NOMO-1 (cell line): Measurements from ENCODE around the gene RBBP8NL.

Experiments
- DNase-seq, 2 experiments: peaks; one replicate each; lab custom pipeline; 2025; ENCODE audit not compliant: unreplicated experiment in 2 of 2; lab: John Stamatoyannopoulos, UW

RBBP8NL gene

GRCh38 chr20:62394248-62395245 lies 32.8 kb downstream of the RBBP8NL start:
- DNase-seq, result no peak

DNA sequence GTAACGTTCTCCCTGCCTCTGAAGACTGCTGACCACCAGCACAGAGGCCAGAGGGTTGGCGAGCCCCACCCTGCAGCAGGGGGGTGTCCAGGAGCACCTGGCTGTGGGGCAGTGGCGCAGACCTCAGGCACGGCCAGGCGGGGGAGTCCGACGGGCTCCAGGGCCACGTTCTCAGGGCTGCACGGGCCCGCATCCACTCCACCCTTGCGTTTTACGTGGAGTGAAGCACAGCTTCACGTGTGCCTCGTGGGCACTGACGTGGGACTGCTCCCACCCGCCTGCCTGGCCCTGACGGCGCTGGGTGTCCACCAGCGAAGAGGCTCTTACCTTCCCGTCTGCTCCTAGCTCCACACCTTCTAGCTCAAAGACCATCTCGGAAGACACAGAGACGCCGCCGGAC lies 33.5 kb downstream of the RBBP8NL start:
- DNase-seq, result no peak

GRCh38 chr20:62393335-62393665 lies 34.0 kb downstream of the RBBP8NL start:
- no peak for DNase-seq

- DNase-seq, result no peak
Measured at GRCh38 chr20:62392621-62393334, 34.6 kb downstream of the RBBP8NL start.

DNA sequence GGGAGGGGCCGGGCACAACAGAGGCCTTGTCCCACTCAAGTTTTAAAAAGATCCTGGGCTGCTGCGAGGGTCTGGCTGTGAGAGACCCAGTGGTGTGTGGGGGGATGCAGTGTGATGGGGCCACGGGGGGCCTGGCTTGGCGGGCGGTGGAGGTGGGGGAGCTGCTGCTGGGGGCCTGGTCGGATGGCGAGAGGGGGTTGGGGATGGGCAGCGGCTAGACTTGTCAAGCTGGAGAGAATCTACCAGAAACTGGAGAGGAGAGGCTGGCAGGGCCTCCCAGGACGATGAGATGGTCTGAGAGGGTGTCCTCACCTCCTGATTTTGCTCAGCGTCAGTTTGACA lies 35.3 kb downstream of the RBBP8NL start:
- no peak for DNase-seq

DNA sequence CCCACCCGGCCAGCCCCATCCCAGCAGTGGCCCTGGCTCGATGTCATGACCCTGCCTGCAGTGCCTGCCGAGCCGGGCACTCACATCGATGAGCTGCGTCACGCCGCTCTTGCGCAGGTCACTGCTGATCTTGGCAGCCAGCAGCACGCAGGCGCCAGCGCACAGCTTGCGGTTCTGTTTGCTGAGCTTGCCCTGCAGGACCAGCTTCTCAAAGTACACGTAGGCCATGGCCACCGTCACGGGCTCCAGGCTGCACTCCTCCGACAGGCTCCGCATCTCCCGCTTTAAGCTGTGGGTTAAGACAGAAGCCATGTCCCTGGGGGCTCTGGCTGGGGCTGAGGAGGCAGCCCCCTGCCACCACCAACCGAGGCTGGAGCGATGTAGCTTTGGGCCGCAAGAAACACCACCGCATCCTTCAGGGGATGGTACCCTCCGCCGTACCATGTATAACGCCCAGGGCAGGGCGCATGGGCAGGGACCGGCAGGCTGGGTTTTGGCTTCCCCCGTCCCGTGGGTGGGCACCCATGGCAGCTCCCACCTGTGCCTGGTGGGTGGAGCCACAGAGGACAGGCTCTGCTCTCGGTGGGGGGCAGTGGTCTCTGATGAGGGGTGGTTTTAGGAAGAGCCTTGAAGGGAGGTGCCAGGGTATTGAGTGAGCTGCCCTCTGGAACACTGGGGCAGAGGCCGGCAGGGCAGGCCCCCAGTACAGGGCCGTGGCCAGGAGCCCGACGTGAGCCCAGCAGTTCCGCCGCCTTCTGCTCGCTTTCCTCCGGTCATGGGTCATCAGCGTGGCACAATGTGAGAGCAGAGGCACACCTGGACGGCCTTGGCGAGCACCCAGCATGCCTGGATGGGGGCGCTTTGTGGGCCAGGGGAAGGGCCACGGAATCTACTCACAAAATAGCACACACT lies 35.9 kb downstream of the RBBP8NL start:
- DNase-seq, result no peak

- DNase-seq, result no peak
Measured at GRCh38 chr20:62390317-62391164, 36.8 kb downstream of the RBBP8NL start.

GRCh38 chr20:62389601-62390087 lies 37.7 kb downstream of the RBBP8NL start:
- no peak for DNase-seq

DNA sequence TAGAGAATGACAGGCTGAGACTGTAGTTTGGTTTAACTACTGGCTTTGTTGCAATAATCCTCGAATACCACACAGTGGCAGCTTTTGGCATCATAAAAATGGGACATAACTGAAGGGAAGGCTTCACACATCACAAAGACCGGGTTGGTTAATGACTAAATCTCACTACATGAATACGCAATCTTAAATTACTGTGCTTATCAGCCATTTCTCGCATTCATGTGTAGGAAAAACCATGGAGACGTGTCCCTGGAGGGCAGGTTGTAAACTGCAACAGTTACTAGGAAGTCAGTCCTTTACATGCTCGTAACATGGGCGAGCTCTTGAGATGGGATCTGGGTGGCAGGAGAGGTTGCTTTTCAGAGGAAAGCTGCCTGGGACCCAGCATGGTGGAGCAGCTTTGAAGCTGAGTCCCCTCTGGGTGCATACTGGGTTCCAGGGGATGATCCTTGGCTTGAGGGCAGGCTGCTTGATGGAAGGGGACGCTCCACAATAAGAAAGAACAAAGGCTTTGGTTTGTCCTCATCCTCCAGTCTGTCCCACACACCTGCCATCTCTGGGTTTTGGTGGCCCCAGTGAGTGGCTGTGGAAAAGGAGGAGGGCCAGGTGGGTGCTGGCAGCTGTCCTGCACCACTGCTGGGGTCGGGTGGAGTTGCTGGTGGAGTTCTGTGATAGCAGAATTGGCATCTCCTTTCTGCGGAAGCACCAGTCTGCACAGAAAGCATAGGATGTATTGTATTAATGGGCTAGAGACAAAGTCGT lies 38.3 kb downstream of the RBBP8NL start:
- no peak for DNase-seq

DNA sequence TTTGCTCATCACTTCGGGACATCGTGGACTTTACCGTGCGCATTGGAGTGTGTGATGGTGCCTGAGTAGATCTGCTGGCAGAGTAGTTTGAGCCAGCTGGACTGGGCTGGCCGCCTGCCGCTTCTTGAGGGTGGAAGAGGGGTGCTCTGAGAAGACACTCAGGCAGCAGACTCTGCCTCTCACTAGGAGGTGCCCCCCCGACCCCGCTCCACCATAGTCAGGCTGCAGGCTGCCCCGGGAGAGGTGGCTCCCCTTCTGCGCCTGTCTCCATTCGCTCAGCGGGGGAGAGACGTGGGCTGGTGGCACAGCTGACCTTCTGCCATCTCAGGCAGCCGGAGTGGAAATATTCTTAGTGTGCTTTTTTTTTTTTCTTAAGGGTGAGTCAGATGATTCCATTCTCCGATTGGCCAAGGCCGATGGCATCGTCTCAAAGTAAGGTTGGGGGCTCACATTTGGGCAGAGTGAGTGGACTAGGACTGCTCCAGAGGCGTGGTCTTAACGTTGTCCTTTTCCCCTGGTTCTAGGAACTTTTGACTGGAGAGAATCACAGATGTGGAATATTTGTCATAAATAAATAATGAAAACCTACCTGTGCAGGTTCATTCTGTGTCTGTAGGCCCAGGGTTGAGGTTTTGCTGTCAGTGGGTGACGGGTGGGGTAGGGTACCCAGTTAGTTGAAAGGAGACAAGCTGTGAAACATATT lies 39.3 kb downstream of the RBBP8NL start:
- DNase-seq, result no peak

- no peak for DNase-seq
Measured at GRCh38 chr20:62387219-62387913, 40.0 kb downstream of the RBBP8NL start.

DNA sequence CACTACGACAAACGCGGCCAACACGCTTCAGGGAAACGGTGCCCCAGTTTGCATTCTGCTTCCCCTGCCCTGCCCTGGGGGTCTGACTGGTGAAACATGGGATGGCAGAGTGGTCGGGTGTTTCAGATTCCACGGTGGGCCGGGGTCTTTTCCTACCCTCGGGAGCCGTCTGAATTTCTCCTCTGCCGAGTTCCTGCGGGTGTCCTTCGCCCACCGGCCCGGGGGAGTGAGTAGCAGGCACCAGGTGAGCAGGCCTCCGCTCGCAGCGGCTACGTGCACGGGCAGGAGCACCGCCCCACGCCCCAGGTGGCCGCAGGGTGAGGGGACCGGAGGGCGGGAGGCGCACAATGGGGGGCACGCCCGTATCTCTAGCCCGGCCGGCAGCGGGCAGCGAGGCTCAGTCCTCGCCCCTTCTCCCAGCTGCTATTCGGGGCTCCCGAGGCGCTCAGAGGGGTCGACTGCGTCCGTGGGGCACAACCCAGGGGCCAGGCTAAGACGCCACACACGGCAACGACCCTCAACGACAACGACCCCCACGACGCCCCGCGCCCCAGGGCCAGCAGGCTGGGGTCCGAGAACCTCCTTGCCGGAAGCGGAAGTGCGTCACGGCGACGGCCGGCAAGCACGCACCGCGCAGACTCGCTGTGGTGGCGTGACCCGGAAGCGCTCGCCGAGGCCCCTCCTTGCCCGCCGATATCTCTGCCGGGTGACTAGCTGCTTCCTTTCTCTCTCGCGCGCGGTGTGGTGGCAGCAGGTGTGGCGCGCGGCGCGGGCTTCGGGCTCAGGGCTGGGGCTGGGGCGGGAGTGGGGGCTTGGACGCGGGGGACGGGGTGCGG lies 40.7 kb downstream of the RBBP8NL start, which contains the start of gene RPS21:
Gene RPS21 (plus strand): TSS at position 721 of the 836 bp plus-strand sequence. CDS start 236 bp downstream, outside the sequence.
- DNase-seq, result peak; percentile 85 to 90

- peak; percentile 38 to 58 for DNase-seq
Measured at GRCh38 chr20:62382306-62383198, 44.8 kb downstream of the RBBP8NL start.

GRCh38 chr20:62381842-62382241 lies 45.5 kb downstream of the RBBP8NL start:
- DNase-seq, result no peak

- DNase-seq, result no peak
Measured at GRCh38 chr20:62381202-62381797, 46.0 kb downstream of the RBBP8NL start.

- no peak for DNase-seq
Measured at GRCh38 chr20:62378215-62378614, 49.1 kb downstream of the RBBP8NL start.
